HUES64 (cell line): Measurements from ENCODE around the gene KRTAP10-8.
A peak's percentile ranks its signal among the peaks of the same experiment; 100 is the strongest.
"Not testable (repeated sequence)": the region's sequence is repeated elsewhere in the genome, so short reads cannot be mapped to it uniquely, and the experiment has no call there.

Source experiments
- H3K27ac ChIP-seq: 2 replicates; pipeline ENCODE4 v1.7.0; 2013; ENCODE audit warnings: low read depth, low read length, inconsistent platforms
- H3K27me3 ChIP-seq: 2 replicates; pipeline ENCODE4 v1.6.1; 2013; ENCODE audit warnings: mild to moderate bottlenecking, low read length; ENCODE audit not compliant: insufficient read depth
- H3K36me3 ChIP-seq: 2 replicates; pipeline ENCODE4 v1.6.1; 2013; ENCODE audit warnings: mild to moderate bottlenecking, low read length; ENCODE audit not compliant: insufficient read depth
- H3K4me1 ChIP-seq: 2 replicates; pipeline ENCODE4 v1.6.1; 2013; ENCODE audit warnings: mild to moderate bottlenecking, low read length, moderate library complexity; ENCODE audit not compliant: insufficient read depth
- H3K4me3 ChIP-seq: 2 replicates; pipeline ENCODE4 v1.5.1; 2013; ENCODE audit warnings: mild to moderate bottlenecking, low read length, moderate library complexity
- H3K9ac ChIP-seq: 2 replicates; pipeline ENCODE4 v1.6.1; 2013; ENCODE audit warnings: mild to moderate bottlenecking, low read depth, low read length
- H3K9me3 ChIP-seq: 2 replicates; pipeline ENCODE4 v1.6.1; 2013; ENCODE audit warnings: low read depth, low read length; ENCODE audit not compliant: insufficient read depth
- WGBS: fragments of 150-250, 120-280 bp; methylation state at CpG from one replicate; pipeline ENCODE4 v1.1.7; 2013; ENCODE audit warnings: missing lambda C conversion rate; 5-methylcytosine and 5-hydroxymethylcytosine counted together

The KRTAP10-8 gene

GRCh38 chr21:44591801-44592130 is 20.1 kb upstream of the KRTAP10-8 start:
- not testable (repeated sequence) for H3K27me3 ChIP-seq, H3K9me3 ChIP-seq, H3K4me3 ChIP-seq, H3K36me3 ChIP-seq, H3K4me1 ChIP-seq, H3K27ac ChIP-seq, H3K9ac ChIP-seq
- WGBS: 93% methylated on average over 3 of the region's 4 CpGs

- Histone ChIP-seq H3K4me1 (peaks cover 9% of the 10 kb centered on the region), H3K9me3 (no peaks in the 10 kb centered on the region), H3K9ac (no peak within 1 kb of the TSS), H3K27me3 (no peaks in the 10 kb centered on the region), H3K27ac (0 out of 2 replicates have a peak within 1 kb of the TSS, but pooled peaks have one; percentile 41), H3K36me3 (no peaks in the 10 kb centered on the region), H3K4me3 (no peak within 1 kb of the TSS)
- 87% methylated on average over 33 of the region's 33 CpGs for WGBS
These were observed 19.2 kb upstream of the KRTAP10-8 start, which contains the start of gene KRTAP10-6 for GRCh38 chr21:44592446-44593311. Gene KRTAP10-6, minus strand, starts transcription at chr21:44592505. Its CDS starts 21 bp downstream, at chr21:44592484.

GRCh38 chr21:44593598-44594405 is 18.1 kb upstream of the KRTAP10-8 start:
- Histone ChIP-seq H3K9ac (no peak overlapping the region), H3K36me3 (no peaks in the 10 kb centered on the region), H3K4me3 (no peak overlapping the region), H3K27ac (no peak overlapping the region), H3K9me3 (no peaks in the 10 kb centered on the region), H3K4me1 (peaks cover 19% of the 10 kb centered on the region), H3K27me3 (no peaks in the 10 kb centered on the region)
- WGBS: 76% methylated on average over 20 of the region's 20 CpGs

GRCh38 chr21:44594406-44594916 is 17.4 kb upstream of the KRTAP10-8 start:
- Histone ChIP-seq H3K27ac (no peak overlapping the region), H3K36me3 (no peaks in the 10 kb centered on the region), H3K4me1 (peaks cover 19% of the 10 kb centered on the region), H3K9ac (no peak overlapping the region), H3K27me3 (no peaks in the 10 kb centered on the region), H3K9me3 (no peaks in the 10 kb centered on the region), H3K4me3 (no peak overlapping the region)
- WGBS: 90% methylated on average over 12 of the region's 12 CpGs

GRCh38 chr21:44595524-44595923 is 16.4 kb upstream of the KRTAP10-8 start:
- H3K27me3 ChIP-seq: no peaks in the 10 kb centered on the region
- WGBS: 93% methylated on average over 6 of the region's 6 CpGs

GRCh38 chr21:44596068-44596725 is 15.7 kb upstream of the KRTAP10-8 start:
- Histone ChIP-seq H3K27me3 (no peaks in the 10 kb centered on the region), H3K4me1 (peaks cover 19% of the 10 kb centered on the region), H3K36me3 (no peaks in the 10 kb centered on the region), H3K9ac (no peak overlapping the region), H3K4me3 (no peak overlapping the region), H3K27ac (no peak overlapping the region), H3K9me3 (no peaks in the 10 kb centered on the region)
- WGBS: 97% methylated on average over 9 of the region's 9 CpGs

More at GRCh38 chr21:44595524-44595923, 16.4 kb upstream of the KRTAP10-8 start:
- Histone ChIP-seq H3K9me3 (no peaks in the 10 kb centered on the region), H3K9ac (no peak overlapping the region), H3K4me1 (peaks cover 19% of the 10 kb centered on the region), H3K36me3 (no peaks in the 10 kb centered on the region), H3K4me3 (no peak overlapping the region), H3K27ac (no peak overlapping the region)

GRCh38 chr21:44598061-44598460 is 13.8 kb upstream of the KRTAP10-8 start:
- peak overlapping the region; percentile 43 for H3K9ac ChIP-seq
- H3K27me3 ChIP-seq: no peaks in the 10 kb centered on the region
- H3K27ac ChIP-seq: peak overlapping the region; percentile 25; the same call in 1 of the 2 replicates
- peaks cover 17% of the 10 kb centered on the region for H3K4me1 ChIP-seq
- no peak overlapping the region for H3K4me3 ChIP-seq
- H3K36me3 ChIP-seq: no peaks in the 10 kb centered on the region
- 64% methylated on average over 11 of the region's 11 CpGs for WGBS
- no peaks in the 10 kb centered on the region for H3K9me3 ChIP-seq

- peaks cover 13% of the 10 kb centered on the region for H3K4me1 ChIP-seq
- no peak overlapping the region for H3K9ac ChIP-seq
- no peaks in the 10 kb centered on the region for H3K36me3 ChIP-seq
- H3K9me3 ChIP-seq: no peaks in the 10 kb centered on the region
- H3K27me3 ChIP-seq: no peaks in the 10 kb centered on the region
- no peak overlapping the region for H3K27ac ChIP-seq
- WGBS: 81% methylated on average over 8 of the region's 8 CpGs
- H3K4me3 ChIP-seq: no peak overlapping the region
These were observed 12.4 kb upstream of the KRTAP10-8 start for GRCh38 chr21:44599264-44600029.

GRCh38 chr21:44600118-44600978 is 11.5 kb upstream of the KRTAP10-8 start, which contains the start of gene KRTAP10-7:
Gene KRTAP10-7, plus strand, starts transcription at chr21:44600597. Its CDS starts 25 bp downstream, at chr21:44600622.
- H3K27me3 ChIP-seq, H3K4me3 ChIP-seq, H3K9ac ChIP-seq, H3K9me3 ChIP-seq, H3K27ac ChIP-seq, H3K36me3 ChIP-seq: not testable (repeated sequence)
- 90% methylated on average over 21 of the region's 23 CpGs for WGBS
- H3K4me1 ChIP-seq: peaks cover 13% of the 10 kb centered on the region

- not testable (repeated sequence) for H3K36me3 ChIP-seq, H3K9me3 ChIP-seq, H3K27ac ChIP-seq, H3K9ac ChIP-seq, H3K4me3 ChIP-seq, H3K27me3 ChIP-seq
- WGBS: 88% methylated on average over 10 of the region's 10 CpGs
- peaks cover 13% of the 10 kb centered on the region for H3K4me1 ChIP-seq
These were observed 10.8 kb upstream of the KRTAP10-8 start for GRCh38 chr21:44601091-44601490.
